Medulla oblongata (tissue), 1 donor: ENCODE data around the gene PMS2.
"Not testable (repeated sequence)": the region's sequence is repeated elsewhere in the genome, so short reads cannot be mapped to it uniquely, and the experiment has no call there.

Experiments
- DNase-seq: peaks from one replicate; pipeline ENCODE4 v3.0.0-alpha.2; 2015; ENCODE audit errors: extremely low spot score

The PMS2 gene

GRCh38 chr7:6008668-6009611, at the start of gene PMS2, which contains the start of gene AIMP2:
TSS of gene PMS2 (minus strand) at chr7:6009049. CDS start at chr7:6009019, 30 bp downstream.
TSS of gene AIMP2 (plus strand) at chr7:6009272. CDS start at chr7:6009364, 92 bp downstream.
- peak; percentile 100 for DNase-seq

- no peak for DNase-seq
These were observed 48.7 kb upstream of the PMS2 start for GRCh38 chr7:6057316-6058129.

GRCh38 chr7:6056616-6057015, 47.8 kb upstream of the PMS2 start:
- no peak for DNase-seq

GRCh38 chr7:6051185-6051584, 42.3 kb upstream of the PMS2 start:
- not testable (repeated sequence) for DNase-seq

- DNase-seq = no peak
These were observed 40.9 kb upstream of the PMS2 start for GRCh38 chr7:6049780-6050179.

GRCh38 chr7:6035686-6036085, 26.8 kb upstream of the PMS2 start:
- no peak for DNase-seq

GRCh38 chr7:6035165-6035564, 26.3 kb upstream of the PMS2 start:
- DNase-seq = no peak

- peak; percentile 33 for DNase-seq
These were observed 23.8 kb upstream of the PMS2 start for GRCh38 chr7:6032641-6033040.

GRCh38 chr7:6032167-6032566, 23.3 kb upstream of the PMS2 start:
- no peak for DNase-seq

GRCh38 chr7:6031567-6031966, 22.7 kb upstream of the PMS2 start:
- DNase-seq = no peak

GRCh38 chr7:6030988-6031387, 22.1 kb upstream of the PMS2 start, which contains the start of gene ANKRD61:
TSS of gene ANKRD61 (plus strand) at chr7:6031376. CDS start at chr7:6031376, 0 bp downstream.
- DNase-seq = no peak

- DNase-seq = no peak
These were observed 19.7 kb upstream of the PMS2 start for GRCh38 chr7:6028563-6028962.

GRCh38 chr7:6027806-6028365, 19.0 kb upstream of the PMS2 start:
- DNase-seq = no peak

- DNase-seq = no peak
These were observed 18.0 kb upstream of the PMS2 start for GRCh38 chr7:6026820-6027311.

GRCh38 chr7:6026011-6026819, 17.4 kb upstream of the PMS2 start:
- DNase-seq = peak; percentile 60

- no peak for DNase-seq
These were observed 15.2 kb upstream of the PMS2 start for GRCh38 chr7:6023974-6024435.

- no peak for DNase-seq
These were observed 13.9 kb upstream of the PMS2 start for GRCh38 chr7:6022707-6023106.

GRCh38 chr7:6020371-6021286, 11.8 kb upstream of the PMS2 start:
- DNase-seq = no peak

- no peak for DNase-seq
These were observed 7.8 kb upstream of the PMS2 start for GRCh38 chr7:6016653-6016966.
